ENCODE results near the gene IL1RN.

The IL1RN gene

DNA sequence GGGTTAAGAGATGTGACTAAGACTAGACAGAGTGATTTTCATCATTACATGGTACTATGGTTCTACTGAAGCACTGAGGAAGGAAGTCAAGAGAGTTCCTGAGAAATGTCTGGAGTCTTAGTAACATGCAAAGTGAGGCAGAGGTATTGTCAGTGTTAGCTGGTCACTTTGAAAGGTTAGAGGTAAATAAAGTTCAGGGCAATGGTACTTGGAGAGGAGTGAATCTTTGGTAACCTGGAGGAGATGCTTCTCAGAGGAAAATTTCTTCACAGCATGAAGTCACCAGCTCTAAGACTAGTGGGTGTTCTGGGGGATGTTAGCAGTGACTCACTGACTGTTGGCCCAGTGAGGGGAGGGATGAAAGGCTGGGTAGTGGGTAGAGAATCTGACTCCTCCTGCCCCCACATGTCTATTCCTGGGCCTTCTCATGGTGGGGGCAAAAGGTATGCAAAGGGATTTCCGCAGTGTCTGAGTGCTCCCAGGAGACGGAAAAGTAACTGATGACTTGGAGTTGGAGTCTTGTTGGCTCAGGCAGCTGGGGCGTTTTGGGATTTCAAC is 23.3 kb upstream of the IL1RN start:
- FAIRE-seq = no peak

DNA sequence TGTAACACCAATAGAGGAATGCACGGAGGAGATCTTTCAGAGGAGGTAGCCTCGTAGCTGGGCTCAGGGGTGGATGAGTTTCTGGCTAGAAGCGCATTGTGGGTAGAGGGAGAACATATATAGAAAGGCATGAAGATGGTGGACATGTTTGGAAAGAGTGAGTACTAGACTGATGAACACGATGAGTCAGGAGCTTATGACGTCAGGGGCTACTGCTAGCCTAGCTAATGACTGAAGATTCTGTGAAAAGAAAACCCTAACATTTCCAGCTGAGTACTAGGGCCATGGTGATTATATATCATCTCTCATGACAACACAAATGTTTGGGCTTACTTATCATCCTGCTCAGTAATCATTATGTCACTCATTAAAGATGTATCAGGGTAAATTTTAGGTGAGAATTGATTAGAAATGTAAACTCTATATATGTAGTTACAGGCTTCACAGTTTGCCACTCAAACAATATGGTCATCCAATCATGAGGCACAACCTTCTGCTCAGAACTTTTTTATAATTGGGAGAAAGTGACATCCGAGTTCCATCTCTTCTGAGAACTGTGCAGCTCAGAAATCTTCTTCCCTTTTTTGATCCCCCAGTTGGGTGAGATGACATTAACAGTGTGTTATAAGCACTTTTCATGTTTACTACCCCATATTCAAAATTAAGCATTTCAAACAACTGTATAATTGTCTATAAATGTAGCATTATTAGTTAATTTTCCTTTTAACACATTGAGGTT is 22.2 kb upstream of the IL1RN start:
- no peak for FAIRE-seq

DNA sequence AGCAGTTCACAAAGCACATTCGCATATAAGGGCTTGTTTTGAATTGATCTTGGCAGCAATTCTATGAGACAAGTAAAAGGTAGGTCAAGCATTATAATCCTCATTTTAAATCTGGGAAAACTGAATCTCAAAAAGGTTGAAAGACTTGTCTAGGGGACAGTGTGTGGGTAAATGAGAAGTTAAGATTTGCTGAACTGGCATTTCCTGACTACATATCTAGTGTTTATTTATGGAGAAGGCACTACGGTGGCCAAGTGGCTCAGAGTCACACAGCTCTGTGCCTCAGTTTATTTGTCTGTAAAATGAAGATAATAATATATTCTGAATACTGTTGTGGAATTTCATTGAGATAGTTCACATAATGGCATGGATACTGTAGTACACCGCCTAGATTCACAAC is 16.3 kb upstream of the IL1RN start:
- no peak for FAIRE-seq

DNA sequence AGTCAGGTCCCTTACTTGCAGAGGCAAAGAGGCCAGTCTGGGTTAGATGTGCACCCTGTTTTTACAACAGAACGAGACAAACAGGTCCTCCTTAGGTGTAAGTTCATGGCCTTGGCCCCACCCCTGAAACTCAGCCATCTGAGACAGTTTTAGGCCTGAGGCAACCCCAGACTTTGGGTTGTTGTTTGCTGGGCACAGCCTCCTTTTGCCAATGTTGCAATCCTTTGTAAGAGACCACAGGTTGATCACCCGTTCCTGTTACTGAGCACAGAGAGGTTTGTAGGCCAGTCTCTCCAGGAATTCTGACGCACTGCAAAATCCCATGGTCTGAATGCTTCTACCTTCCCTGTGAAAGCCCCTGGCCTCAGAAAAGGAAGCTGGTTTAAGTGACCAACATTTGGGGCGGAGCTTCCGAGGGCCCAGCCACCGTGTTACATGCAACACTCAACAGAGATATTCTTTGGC is 15.5 kb upstream of the IL1RN start:
- FAIRE-seq = no peak

DNA sequence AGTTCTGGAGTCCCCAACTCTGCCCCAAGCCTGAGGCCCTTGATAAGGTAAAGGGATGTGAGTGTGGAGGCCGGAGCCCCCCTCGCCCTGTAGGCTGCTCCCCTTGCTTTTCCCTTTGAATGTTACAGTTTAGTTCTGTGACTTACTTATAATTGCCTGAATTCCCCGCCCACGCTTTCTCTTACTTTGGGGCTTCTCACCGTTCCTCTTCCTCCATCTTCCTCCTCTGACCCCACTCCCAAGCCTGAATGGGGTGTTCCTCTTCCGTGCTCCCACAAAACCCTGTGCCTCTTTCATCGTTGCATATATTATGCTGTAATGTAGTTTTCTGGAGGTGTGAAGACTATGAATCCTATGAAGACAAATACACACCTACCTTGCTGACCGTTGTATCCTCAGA is 15.0 kb upstream of the IL1RN start:
- no peak for FAIRE-seq

DNA sequence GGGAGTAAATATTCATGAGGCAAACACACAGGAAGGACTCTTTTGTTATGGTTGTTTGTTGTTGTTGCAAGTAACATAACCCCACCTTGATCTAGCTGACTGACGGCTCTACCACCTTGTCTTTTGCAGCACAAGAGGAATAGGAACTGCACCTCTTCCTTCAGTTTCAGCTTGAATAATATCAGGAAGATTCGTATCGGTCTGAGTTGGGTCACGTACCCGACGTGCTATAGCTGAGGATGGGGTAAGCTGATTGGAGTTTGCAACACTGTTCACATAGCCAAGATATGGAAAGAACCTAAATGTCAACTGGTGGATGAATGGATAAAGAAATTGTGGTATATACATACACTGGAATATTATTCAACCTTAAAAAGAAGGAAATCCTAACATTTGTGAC is 14.5 kb upstream of the IL1RN start:
- no peak for FAIRE-seq

DNA sequence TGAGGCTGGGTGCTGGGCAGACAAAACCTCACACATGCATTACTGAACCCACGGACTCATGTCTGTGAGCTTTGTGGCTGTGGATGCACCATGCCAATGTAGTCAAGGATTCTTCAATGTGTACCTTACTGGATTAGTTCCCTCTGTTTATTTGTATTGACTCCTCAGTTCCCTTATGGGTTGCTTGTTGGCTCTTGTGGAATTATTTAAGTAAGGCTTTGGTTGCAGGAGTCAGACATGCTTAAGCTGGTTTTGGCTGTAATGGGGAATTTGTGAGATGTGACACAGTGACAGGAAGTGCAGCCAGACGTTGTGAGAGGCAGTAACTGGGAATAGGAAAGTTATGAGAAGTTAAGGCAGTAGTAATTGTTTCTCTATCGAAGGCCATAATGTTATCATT is 13.6 kb upstream of the IL1RN start:
- FAIRE-seq = no peak

DNA sequence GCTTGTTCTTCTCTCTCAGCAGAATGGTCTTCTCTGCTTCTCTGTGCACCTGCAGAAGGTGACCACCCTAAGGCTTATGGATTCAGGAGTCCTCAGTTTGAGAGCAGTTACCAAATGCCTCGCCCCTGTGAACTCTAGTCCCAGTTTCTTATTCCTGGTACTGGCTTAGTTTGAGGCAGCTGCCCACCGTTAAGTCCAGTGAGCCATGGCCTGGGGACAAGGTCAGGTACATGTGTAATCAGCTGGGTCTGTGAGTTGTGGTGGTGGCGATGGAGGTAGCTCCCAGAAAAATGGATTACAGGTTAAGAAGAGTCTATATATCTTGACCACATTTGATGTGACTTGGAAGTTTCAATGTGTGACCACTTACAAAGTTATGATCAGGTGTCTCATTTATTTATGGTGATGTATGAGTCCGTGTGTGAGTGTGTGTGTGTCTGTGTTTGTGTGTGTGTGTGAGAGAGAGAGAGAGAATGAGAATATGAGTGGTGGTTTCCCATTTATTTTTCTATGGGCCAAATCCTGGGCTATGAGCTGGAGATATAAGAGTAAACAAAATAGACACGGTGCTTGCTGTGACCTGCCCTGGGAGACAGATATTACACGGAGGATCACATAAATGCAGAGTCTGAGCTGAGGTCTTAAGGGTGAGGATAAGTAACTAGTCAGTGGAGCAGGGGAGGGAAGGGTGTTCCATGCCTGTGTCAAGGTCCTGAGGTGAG is 13.0 kb upstream of the IL1RN start:
- no peak for FAIRE-seq

DNA sequence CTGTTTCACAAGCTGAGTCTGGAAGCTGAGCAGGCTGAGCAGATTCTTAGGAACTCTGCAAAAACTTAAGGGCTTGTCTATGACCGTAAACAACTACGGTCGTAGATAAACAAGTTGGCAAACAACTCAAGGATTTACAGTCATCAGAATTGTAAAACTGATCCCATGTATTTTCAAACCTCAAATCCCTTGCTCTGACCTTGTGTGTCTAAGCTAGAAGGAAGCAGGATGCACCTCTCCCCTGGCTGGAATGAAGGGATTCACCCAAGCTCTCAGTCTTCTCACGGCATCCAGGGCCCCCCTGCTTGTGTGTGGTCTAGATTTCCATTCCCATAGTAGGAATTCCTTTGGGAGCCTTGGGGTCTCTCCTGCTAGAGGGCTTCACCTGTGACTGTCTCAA is 12.4 kb upstream of the IL1RN start:
- no peak for FAIRE-seq

DNA sequence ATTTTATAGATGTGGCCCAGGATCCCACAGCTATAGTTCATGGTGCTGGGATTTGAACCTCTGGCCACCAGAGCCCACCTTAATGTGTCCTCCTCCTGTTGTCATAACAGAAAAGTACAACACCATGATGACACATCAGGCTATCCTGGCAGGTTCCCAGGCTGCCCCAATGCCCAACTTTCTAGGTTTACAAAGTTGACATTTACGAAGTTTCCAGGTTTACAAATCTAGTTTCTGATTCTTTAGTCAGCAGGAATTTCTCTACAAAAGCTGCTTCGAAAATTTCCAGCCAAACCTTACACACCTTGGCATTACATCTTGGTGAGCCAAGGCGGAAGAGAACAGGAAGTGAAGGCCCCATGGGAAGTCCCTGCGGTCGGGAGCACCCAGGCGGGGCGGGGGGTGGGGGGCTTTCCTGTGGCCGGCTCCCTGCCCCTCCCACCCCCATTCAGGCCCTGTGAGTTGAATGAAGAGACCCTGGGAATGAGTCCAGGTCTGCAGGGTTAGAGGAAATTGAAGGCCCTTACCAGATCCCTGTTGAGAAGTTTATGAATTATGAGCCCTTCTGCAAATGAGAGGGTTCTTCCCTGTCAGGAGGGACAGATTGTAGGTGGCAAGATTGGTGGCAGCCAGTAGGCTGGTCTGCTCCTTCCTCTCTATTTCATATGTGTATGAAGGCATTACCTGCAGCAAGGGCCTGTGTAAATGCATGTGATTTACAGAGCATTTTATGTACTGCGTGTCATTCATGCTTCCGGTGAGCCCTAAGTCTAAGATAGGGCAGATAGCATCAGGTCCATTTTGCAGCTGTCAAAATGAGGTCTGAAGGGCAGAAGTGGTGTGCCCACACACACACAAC is 11.1 kb upstream of the IL1RN start:
- FAIRE-seq = no peak

DNA sequence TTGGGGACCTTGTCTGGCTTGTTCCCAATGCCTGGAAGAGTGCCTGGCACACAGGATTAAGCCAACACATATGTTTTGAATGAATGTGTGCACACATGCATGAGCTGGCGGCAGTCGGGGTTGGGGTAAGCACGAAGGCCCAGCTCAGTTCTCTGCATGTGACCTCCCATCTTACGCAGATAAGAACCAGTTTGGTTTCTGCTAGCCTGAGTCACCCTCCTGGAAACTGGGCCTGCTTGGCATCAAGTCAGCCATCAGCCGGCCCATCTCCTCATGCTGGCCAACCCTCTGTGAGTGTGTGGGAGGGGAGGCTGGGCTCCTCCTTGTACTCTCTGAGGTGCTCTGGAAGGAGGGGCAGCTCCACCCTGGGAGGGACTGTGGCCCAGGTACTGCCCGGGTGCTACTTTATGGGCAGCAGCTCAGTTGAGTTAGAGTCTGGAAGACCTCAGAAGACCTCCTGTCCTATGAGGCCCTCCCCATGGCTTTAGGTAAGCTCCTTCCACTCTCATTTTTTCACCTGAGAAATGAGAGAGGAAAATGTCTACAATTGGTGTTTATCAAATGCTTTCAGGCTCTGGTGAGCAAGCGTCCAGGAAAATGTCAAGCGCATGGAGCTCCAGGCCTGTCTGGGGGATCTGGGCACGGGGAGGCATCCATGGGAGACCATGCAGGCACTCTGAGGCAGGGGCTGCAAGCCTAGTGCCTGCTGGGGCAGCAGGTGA is 9.7 kb upstream of the IL1RN start:
- FAIRE-seq = no peak

DNA sequence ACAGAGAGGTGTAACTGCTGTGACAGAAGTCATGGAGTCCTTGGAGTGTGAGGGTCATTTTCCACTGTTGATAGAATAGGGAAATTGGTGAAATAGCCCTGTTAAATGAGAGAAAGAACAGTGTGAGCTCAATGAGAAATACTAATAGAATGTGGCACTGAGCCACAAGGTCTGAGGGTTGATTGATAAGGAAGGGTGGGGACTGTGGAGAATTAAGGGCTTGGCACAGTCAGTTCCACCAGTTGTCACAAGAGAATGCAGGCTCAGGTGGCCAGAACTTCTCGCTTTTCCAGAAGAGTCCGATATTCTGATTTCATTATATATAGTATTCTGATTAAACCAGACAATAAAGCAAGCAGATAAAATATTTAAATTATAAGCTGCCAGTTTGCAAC is 9.1 kb upstream of the IL1RN start:
- FAIRE-seq = no peak

DNA sequence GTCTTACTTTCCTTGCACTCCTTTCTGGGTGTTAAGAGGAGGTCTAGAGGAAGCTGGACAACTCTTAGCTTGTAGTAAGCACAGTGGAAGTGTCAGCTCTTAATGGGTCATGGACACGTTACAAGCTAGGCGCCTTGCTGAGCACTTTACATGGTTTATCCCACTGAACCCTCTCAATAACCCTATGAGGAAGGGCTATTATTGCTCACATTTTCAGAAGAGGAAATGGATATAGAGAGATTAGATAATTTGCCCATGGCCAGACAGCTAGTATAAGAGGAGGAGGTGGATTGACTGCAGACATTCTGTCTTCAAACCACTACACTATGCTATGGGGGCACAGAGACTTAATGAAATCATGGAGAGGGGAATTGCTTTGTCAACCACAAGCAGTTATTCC is 8.3 kb upstream of the IL1RN start:
- FAIRE-seq = no peak

DNA sequence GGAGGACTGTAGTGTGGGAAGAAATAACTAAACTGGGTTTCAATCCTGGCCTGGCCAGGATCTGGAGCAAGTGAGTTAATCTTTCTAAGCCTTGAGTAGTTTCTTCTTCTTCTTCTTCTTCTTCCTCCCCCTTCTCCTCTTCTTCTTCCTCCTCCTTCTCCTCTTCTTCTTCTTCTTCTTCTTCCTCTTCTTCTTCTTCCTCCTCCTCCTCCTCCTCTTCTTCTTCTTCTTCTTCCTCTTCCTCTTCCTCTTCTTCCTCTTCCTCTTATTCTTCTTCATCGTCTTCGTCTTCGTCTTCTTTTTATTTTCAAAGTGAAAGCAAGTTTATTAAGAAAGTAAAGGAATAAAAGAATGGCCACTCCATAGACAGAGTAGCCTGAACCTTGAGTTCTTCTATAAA is 6.5 kb upstream of the IL1RN start:
- FAIRE-seq = no peak

DNA sequence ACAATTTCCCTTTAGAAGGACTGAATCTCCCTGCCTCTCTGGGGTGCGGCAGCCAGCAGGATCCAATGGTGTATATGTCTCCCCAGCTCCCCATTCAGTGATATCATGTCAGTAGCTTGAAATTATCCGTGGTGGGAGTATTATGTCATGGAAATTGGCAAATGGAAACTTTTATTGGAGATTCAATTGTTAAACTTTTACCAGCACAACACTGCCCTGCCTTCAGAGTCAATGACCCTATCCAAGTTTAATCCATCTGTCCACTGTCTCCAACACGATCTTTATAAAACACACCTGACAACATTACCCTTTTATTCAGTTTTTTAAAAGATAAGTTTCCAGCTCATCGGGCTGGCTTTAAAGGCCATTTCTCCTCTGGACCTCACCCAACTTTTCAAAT is 5.0 kb upstream of the IL1RN start:
- FAIRE-seq = no peak

DNA sequence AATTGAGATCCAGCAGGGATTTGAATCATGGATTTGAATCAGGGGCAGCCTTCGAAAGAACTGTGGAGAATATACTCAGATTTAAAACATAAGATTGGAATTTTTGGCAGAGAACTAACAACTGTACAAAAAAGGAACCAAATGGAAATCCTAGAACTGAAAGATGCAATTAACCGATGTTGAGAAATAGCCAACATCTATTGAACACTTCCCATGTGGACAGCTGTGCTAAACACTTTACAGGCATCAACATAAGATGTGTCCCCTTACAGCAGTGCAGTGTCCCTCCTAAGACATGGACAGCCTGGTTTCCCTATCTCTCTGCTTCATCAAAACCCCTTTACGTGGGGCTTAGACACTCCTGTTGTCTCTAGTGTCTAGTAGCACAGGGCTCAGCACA is 3.7 kb upstream of the IL1RN start:
- FAIRE-seq = no peak

DNA sequence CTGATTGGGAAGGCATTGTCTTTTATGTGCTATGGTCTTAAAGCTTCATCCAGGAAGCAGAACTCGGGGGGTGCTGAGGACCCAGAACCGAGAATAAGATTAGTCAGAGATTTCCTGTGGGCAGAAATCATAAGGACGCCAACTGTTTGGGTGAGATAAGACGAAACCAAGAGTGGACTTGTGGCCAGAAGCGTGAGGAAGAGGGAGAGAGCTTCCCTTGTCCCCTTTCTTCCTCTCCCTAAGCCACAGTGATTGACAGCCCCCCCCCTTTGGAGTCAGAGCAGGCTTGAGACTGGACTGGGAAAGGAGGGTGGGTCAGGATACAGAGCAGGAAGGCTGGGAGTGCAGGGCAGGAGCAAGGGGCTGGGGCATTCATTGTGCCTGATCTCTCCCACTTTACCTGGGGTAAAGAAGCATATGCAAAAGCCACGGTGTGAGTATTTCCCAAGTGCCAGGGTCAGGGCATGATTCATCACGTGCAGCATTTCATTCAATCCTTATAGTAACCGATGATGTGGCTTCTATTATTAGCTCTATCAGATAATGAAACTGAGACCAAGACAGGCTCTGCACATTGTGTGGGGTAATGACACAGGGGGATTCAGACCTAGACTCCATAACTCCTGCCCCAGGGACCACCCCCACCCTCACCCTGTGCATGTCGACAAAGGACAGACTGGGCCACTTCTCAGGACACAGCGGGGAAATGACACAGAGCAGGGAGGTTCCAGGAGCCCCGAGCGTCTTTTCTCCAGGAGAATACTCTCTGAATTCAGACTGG is 3.0 kb upstream of the IL1RN start:
- no peak for FAIRE-seq

DNA sequence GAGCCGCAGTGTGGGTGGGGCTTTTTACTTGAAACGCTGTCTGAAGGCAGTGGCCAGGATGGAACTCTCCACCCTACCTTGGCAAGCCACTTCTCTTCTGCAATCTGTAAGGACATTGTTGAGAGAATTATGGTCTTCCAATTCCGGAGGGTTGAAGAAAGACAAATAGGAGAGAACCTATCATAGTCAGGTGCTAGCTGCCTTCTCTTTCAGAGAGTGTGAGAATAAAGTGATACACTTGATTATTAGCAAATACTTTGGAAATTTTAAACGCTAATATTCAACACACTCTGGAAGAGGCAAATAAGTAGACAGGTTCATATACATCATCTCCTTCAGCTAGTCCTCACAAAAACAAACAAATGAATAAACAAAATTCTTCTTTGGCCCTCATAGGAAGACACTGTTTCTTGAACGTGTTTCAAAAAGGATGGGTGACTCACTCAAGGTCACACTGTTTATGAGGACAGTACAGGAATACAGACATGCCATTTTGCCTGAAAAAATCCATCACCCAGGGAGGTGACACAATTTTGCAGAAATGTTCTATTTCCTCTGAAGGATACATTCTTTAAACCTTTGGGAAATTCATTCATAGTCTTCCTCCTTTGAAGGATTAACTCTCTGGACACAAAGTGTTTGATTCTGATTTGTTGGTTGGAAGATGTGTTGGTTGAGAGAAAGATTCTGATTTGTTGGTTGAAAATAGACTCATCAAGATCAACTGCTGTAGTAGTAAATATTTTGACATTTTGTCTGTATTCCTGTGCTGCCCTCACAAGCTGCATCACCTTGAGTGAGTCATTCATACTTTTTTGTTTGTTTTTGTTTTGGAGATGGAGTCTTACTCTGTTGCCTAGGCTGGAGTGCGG is 2.2 kb upstream of the IL1RN start:
- no peak for FAIRE-seq

DNA sequence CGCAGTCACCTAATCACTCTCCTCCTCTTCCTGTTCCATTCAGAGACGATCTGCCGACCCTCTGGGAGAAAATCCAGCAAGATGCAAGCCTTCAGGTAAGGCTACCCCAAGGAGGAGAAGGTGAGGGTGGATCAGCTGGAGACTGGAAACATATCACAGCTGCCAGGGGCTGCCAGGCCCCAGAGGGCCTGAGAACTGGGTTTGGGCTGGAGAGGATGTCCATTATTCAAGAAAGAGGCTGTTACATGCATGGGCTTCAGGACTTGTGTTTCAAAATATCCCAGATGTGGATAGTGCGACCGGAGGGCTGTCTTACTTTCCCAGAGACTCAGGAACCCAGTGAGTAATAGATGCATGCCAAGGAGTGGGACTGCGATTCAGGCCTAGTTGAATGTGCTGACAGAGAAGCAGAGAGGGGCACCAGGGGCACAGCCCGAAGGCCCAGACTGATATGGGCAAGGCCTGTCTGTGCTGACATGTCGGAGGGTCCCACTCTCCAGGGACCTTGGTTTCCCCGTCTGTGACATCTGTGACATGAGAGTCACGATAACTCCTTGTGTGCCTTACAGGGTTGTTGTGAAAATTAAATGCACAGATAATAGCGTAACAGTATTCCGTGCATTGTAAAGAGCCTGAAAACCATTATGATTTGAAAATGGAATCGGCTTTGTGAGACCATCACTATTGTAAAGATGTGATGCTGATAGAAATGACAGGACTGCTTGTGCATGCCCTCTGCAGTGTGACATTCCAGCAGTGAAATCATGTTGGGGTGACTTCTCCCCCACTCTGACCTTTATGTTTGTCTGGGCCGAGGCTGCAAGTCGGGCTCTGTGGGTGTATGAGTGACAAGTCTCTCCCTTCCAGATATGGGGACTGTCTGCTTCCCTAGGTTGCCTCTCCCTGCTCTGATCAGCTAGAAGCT is 510 bp downstream of the IL1RN start:
- FAIRE-seq = no peak

Measured in endometrium (tissue), 2 donors.